Suprapubic skin (tissue), 3 donors: ENCODE data around the gene EEF1AKMT4.

Source experiments
- POLR2A ChIP-seq, 2 donors: fragments of 450-650 bp; IDR thresholded peaks; one replicate each; pipeline ENCODE4 v1.6.1; 2017; ENCODE audit warnings: antibody characterized with exemption in 2 of 2, mild to moderate bottlenecking in 2 of 2, moderate library complexity in 2 of 2
- TF ChIP-seq, protein P1 (sequence below), 2 donors: fragments of 200-600 bp in 1 of 2; fragments of 450-650 bp in 1 of 2; sonication (generic) in 1 of 2; IDR thresholded peaks; one replicate each; pipeline ENCODE4 v1.5.1; 2016 to 2019; ENCODE audit warnings: antibody characterized with exemption in 2 of 2, mild to moderate bottlenecking in 1 of 2, moderate library complexity in 1 of 2

DNA sequence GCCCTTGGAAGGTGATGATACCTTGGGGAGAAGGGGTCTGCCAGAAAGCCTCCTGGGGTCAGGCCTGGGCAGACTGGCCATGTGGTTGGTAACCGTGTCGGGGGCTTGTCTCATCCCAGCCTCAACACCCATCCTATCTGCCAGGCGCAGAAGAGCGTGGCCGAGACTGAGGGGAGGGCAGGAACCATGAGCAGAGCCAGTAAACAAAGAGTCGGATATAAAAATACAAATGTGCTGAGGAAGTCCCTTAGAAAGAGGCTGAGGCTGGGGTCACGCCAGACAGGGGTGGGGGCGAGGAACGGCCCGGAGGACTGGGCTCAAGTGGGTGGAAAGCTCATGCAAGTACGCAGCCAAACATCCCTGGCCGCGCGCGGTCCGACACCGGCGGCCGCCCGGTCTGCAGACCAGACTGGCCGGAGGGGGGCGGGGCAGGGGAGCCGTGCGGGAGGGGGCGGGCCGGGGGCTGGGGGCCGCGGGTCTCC, 10.0 kb downstream of the EEF1AKMT4 start:
- TF ChIP-seq POLR2A (IDR thresholded peaks at IDR 0.05) = no peak
- TF ChIP-seq, protein P1, sequence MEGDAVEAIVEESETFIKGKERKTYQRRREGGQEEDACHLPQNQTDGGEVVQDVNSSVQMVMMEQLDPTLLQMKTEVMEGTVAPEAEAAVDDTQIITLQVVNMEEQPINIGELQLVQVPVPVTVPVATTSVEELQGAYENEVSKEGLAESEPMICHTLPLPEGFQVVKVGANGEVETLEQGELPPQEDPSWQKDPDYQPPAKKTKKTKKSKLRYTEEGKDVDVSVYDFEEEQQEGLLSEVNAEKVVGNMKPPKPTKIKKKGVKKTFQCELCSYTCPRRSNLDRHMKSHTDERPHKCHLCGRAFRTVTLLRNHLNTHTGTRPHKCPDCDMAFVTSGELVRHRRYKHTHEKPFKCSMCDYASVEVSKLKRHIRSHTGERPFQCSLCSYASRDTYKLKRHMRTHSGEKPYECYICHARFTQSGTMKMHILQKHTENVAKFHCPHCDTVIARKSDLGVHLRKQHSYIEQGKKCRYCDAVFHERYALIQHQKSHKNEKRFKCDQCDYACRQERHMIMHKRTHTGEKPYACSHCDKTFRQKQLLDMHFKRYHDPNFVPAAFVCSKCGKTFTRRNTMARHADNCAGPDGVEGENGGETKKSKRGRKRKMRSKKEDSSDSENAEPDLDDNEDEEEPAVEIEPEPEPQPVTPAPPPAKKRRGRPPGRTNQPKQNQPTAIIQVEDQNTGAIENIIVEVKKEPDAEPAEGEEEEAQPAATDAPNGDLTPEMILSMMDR (IDR thresholded peaks at IDR 0.05) = no peak
